ENCODE results near the gene KIF5A.

KIF5A gene

DNA sequence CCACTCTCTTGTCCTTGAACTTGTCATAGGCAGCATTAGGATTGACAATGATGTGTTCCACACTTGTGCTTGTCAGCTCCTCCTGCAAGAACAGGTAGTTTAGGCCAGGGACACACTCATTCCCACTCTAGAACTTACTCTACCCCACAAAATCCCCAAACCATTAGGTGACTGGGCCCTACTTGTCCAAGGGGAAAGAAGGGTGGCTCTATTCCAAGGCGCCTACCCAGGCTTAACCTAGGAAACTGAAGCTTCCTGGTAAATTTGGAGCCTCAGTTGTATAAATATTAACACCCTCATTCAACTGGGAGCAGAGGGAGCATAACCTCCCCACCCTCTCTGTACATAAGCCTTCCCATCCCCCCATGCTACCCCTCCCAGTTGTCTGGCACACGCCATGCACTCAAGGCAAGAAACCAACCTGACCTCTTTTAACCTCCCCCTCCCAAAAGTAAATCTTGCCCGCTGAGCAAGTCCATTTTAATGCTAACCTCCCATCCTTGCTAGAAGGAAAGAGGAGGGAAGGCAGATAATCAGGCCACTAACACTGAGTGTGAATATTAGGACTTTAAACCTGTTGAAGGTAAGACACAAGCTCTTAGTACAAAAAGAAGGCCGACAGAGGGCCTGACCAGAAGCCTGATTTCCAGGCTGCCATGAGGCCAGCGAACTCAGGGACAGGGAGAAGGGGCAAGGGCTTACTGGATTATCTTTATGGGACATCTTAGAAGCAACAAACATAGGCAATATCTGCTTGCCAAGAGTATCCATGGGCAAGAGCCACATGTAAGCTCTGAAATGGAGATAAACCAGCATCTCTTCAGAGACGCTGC is 13.9 kb upstream of the KIF5A start:
- no peak for DNase-seq

DNA sequence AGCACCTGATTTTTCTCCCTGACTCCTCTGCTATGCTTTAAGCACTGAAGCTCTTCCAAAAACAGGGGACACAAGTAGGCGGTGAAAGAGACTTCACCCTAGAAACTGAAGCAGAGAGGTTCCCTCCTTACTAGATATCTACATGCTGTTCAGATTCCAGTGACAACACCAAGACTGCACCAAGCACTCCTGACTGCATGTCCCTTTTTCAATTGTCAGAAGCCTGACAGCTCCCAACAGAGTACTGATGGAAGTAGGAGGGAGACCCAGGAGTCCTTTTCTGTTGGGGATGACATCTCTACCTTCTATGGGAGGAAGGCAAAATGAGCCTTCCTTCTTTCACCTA is 13.3 kb upstream of the KIF5A start:
- no peak for DNase-seq

- DNase-seq, result no peak
Measured at GRCh38 chr12:57539134-57539768, 10.6 kb upstream of the KIF5A start.

DNA sequence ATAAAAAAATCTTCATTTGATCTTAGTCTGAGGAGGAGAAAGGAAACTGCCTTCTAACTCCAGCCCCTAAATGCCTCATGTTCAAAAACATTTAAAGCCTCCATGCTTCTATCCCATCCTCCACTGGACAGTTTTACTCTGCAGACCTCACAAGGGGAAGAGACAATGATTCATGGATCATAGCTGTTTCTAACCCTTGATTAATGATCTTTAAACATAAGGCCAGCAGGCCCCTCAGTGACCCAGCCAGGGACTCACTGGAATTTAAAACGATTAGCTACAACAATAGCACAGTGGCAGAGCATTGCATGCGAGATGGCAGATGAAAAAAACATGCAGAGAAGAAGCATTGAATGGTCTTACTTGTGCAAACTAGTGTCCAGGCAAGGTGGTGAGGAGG is 8.8 kb upstream of the KIF5A start:
- DNase-seq, result no peak

GRCh38 chr12:57541717-57542116 is 8.1 kb upstream of the KIF5A start:
- DNase-seq, result no peak

GRCh38 chr12:57543581-57543980 is 6.3 kb upstream of the KIF5A start:
- no peak for DNase-seq

DNA sequence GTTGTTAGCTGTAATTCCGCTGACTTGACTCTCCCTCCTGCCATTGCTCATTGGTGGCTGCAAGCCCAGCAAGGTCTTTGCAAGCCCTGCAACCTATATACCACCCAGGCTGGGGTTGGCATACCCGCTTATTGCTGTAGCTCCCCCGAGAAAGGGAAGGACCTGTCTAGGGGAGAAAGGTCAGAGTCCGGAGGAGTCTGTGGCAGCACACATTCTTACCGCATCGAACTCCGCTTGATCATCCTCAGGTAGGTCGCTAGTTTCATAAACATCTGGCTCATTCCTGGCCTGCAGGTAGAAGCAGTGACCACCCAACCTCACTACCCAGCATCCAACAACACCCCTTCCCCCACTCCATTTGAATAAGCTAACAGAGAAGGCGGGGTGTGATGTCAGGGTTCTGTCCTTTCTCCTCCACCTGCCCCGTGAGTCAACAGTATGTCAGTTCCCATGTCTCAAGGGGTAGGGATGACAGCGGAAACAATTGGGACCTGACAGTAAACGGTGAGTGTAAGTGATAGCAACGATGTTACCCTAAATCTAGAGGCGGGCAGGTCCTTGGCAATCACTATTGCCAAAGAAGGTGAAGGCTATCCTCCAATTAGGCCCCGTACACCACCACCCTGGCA is 3.9 kb upstream of the KIF5A start:
- no peak for DNase-seq

- DNase-seq, result peak; percentile 88
Measured at GRCh38 chr12:57546438-57547287, 3.2 kb upstream of the KIF5A start, which contains the start of gene DCTN2. Gene DCTN2 (minus strand): TSS chr12:57547192. CDS start chr12:57547063, 129 bp downstream.

GRCh38 chr12:57547288-57548012 is 2.4 kb upstream of the KIF5A start:
- DNase-seq, result no peak

DNA sequence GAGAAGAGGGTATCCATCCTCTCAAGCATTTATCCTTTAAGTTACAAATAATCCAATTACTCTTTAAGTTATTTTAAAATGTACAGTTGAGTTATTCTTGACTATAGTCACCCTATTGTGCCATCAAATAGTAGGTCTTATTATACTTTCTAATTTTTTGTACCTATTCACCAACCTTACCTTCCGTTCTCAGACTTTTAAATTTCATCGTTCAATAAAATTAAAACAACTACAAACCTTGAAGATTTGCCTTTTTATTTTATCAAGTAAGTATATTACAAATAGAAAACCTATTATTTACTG is 1.9 kb upstream of the KIF5A start:
- no peak for DNase-seq

DNA sequence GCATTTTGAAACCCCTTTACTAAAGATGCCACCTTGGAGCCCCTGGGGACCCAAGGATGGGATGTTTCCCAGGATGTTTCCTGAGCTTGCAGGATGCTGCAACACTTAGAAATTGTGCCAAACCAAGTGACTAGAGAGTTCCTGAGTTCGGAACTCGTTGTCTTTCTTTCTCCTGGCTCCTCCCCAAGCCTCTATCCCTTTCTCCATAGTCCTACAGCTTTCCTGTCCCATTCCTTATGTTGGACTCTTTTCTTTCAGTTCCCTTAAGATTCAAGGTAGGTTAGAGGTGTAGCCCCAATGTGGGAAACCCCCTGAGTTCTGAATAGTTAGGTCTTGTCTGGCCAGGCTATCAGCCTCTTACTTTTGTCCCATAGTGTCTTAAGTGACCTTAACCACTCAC is 1.4 kb upstream of the KIF5A start:
- no peak for DNase-seq

GRCh38 chr12:57549203-57549908 is 488 bp upstream of the KIF5A start:
- DNase-seq, result no peak

DNA sequence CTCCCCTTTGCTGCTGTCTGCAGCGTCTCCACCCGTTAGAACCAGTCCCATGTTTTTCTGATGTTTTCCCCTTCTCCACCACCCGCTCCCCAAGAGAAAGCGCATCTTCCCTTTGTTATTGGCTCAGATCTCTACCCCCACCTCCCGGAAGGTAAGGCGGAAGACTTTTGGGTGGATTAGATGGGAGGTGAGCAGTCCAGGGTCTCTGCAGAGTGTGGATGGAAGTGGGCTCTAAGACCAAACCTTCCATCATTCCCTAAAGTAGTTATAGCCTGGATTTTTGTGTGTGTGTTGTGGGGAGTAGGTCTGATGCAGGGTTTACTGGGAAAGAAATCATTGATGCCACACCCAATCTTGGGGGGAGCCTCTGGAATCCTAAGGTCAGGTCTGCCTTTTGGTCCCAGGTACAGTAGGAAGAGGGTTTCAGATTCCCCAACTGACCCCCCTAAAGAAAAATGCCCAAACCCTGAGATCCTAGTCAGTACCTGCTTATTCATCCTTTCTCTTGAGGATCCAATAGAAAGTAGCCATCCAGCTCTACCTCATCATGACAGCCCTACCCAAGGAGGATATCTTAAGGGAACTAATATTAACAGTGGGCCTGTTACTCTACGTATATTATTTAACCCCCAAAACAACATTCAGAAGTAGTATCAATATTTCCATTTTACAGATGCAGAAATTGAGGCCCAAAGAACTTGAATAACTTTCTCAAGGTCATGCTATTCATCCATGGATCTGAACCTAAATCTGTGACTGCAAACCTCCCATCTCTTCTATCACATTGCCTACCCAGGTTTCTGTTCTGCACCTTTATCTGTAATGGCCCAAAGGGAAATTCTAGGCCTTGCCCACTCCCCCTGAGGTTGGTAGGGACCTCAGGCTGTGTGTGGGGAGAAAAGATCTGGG is 1.1 kb downstream of the KIF5A start:
- DNase-seq, result no peak

GRCh38 chr12:57551637-57552305 is 1.9 kb downstream of the KIF5A start:
- DNase-seq, result no peak

DNA sequence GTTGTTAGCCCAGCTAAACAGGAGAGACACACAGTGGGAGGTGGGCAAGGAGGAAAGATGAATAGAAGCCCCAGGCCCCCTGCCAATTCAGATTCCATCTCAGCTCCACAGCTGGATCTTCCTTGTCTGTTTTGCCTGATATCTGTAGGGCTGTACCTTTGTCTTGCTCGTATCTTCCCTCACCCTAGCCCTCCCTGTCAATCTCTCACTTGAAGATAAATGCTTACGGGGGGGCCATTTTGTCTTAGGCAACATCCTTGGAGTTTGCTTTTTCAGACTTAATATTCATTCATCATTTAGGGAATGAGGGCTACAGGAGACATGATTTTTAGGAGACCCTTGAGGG is 2.4 kb downstream of the KIF5A start:
- no peak for DNase-seq

DNA sequence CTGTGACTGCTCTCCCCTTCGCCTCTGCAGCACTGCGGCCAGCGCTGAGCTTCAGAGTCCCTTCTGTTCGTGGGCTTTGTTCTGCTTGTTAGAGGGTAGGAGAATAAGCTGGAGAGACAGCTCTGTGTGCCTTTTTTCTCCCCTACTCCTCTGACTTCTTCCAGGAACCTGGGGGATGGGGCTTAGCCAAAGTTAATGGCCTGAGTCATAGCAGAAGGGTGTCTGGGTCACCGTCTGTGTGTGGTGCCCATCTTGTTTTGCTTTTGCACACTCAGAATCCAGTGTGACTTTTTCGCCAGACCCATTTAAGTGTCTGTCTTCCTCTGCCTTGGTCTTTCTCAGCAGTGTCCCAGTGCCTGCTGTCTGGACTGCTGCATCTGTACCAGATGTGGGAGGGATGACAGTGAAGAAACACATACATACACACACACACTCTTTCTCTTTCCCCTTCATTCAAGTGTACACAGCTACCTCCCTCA is 3.0 kb downstream of the KIF5A start:
- DNase-seq, result no peak

GRCh38 chr12:57553343-57554202 is 3.7 kb downstream of the KIF5A start:
- no peak for DNase-seq

- DNase-seq, result no peak
Measured at GRCh38 chr12:57554453-57554852, 4.6 kb downstream of the KIF5A start.

GRCh38 chr12:57554897-57555296 is 5.1 kb downstream of the KIF5A start:
- no peak for DNase-seq
